Activated CD4-positive, alpha-beta T cell treated with anti-CD3 and anti-CD28 coated beads for 48 hours (primary cell): ENCODE results near the gene DUSP28.

Source experiments
- DNase-seq: peaks from one replicate; pipeline ENCODE4 v3.0.0-alpha.2; 2020

DUSP28 gene

DNA sequence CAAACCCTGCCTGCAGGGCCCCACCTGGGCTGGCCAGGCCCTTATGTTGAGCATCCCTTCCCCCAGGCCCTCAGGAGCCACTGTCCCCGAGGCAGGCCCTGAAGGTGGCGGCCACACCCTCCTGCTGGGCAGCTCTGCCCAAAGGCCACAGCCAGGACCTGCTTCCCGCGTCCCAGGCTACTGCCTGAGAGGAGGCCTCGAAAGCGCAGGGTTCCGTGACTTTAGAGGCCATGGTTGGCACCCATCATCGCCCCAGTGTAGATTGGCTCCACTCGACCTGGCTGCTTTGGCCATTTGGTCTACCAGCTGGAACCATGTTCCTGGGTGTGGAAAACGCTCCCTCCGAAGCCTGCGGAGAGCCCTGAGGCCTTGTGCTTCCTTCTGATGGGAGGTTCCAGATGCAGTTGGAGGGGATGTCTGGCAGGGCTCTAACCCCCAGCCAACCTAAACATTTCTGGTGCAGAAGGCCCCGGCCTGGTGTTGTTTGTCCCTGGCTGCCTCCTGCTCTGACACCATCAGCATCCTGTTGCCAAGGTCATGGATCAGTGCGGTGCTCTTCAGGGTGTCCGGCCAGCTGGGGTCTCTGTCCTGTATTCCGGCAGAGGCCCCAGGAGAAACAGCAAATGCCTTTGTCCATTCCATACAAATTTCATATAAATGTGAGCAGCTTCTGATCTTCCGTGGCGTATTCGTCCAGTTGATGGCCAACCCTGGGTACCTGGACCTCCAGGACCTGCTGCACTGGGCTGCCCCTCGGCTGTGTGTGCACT lies 41.1 kb downstream of the DUSP28 start:
- DNase-seq = no peak

DNA sequence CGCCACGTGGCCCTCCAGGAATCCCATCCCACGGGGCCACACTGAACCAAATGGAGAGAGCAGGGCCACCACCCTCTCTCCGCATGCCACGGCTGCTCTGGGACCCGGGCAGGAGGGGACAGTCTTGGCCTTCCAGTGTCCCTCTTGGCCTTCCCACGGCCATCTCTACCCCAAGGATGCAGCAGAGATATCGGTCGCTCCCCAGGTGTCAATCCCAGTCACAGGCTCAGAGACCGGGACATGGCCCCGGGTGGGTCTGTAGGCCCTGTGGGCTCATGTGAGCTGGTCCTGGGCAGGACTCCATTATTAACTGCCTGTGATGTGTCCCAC lies 41.6 kb downstream of the DUSP28 start:
- DNase-seq = no peak

DNA sequence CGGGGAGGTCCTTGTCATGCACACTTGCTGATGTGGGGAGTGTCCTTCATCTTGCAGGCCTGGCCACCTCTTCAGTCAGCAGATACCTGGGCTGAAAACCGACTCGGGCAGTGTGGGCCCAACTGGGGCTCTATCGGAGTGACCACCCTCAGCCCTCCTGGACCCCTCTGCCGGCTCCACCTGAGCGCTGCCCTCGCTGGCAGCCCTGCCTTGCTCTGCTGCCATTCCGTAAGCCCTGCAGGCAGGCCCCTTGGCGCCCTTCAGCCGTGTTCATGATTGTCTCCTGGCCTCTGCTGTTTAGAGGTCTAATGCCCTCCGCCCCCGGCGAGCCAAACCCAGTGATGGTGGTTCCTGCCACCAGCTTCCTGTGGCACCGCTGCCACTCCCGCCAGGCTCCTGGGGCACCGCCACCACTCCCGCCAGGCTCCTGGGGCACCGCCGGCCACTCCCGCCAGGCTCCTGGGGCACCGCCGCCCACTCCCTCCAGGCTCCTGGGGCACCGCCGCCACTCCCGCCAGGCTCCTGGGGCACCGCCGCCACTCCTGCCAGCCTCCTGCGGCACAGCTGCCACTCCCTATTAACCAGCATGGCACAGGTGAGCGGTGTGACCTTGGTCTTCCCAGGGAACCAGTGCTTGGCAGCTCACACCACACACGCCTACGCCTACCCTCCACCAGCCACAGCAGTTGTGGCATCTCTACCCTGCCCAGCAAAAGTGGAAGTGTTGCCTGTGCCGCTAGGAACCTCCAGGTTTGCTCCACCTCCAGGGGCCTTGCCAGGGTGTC lies 42.3 kb downstream of the DUSP28 start:
- no peak for DNase-seq

DNA sequence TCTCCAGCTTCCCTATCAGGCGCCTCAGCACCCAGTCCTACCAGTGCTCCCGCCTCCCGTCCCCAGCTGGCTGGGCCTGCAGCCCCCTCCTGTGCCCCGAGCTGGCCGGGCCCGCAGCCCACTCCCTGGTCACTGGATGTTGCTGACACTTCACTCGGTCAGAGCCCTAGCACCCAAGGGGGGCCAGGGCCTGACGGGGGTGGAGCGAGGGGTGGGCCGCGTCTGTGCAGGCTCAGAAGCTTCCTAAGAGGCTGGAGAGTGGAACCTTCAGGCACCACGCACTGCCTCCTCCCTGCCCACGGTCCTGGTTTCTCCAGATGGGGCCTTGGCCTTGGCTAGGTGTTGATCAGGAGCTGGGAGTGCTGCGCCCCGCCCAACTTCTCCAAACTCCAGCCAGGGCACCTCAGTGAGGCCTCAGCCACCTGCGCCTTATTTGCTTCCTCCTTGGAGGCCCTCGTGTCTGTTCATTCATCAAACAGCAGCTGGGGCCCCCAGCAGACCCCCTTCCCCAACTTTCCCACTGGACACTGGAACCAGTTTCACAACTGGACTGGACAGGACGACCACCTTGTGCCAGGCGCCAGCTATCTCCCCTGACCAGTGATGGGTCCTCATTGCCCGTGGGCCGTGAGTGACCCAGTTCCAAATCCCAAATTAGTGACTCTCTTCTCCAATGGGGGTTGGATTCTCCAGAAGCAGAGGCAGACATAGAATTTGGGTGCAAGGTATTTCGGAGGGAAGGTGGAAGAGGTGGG lies 43.1 kb downstream of the DUSP28 start:
- no peak for DNase-seq

DNA sequence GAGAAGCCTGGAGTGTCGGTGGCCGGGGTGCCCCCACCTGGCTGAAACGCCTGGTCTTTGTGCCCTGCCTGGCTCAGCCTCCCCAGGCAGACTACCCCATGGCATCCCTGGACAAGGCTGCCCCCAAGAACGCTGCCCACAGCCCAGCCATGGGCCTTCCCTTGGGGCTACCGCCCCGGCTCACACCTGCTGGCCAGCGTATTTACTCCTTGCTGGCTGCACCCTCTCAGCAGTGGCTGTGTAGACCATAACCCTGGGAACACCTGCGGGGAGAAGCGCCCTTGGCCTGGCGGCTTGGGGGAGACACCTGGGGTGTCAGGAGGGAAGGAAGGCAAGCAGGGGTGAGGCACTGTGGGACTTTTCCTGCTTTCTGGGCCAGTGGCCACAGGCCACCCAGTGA lies 43.7 kb downstream of the DUSP28 start:
- no peak for DNase-seq

DNA sequence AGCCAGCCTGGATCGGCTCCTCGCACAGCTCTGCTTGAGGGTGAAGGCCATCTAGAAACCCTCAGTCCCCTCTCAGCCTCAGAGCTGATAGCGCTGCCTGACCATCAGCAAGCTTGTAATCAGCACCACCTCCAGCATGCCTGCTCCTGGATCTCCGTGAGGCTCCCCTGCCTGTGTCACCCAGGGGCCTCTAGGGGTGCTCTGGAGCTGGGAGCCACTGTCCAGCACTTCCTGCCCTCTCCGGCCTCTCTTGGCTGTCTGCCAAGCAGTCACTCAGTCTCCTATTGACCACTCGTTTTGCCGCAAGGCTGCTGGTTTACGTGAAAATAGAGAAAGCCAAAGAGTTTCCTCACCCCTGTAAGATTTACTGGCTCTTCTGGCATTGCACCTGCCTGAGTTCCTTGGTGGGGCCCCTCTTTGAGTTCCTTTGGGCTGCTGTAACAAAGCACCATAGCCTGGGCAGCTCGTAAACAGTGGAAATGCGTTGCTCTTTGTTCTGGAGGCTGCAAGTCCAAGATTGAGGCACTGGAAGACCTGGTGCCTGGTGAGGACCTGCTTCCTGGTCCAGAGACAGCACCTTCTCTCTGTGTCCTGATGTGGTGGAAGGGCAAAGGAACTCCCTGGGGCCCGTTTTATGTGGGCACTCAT lies 44.3 kb downstream of the DUSP28 start:
- no peak for DNase-seq

DNA sequence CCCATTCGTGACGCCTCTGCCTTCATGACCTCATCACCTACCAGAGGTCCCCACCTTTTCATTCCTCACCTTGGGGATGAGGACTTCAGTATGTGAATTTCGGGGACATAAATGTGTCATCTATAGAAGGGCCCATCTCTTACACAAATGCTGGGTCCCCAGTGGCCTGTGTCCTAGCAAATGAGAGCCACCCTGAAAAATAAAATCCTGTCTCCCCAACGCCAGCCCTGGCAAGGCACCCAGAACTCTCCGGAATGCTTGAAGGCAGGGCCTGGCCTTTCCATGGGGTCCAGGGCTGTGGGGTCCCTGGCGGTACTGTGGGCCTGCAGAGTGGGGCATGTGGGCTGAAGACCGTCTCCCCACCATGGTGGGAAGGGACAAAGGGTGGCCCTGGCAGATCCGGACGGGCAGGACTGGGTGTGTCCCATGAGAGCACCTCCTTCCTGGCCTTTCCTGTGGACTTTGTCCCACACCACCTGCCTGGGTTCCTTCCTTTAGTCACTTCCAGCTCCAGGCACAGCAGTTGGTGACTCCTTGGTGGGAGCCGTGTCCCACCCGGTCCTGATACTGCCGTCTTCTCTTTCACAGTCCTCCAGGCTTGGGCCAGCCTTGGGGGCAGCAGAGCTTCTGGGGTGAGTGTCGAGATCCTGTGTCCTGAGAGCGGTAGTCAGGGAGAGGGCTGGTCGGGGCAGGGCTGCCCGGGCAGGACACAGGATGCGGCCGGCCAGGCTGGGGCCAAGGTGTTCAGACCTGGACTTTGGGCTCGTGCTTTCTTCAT lies 45.0 kb downstream of the DUSP28 start:
- no peak for DNase-seq

DNA sequence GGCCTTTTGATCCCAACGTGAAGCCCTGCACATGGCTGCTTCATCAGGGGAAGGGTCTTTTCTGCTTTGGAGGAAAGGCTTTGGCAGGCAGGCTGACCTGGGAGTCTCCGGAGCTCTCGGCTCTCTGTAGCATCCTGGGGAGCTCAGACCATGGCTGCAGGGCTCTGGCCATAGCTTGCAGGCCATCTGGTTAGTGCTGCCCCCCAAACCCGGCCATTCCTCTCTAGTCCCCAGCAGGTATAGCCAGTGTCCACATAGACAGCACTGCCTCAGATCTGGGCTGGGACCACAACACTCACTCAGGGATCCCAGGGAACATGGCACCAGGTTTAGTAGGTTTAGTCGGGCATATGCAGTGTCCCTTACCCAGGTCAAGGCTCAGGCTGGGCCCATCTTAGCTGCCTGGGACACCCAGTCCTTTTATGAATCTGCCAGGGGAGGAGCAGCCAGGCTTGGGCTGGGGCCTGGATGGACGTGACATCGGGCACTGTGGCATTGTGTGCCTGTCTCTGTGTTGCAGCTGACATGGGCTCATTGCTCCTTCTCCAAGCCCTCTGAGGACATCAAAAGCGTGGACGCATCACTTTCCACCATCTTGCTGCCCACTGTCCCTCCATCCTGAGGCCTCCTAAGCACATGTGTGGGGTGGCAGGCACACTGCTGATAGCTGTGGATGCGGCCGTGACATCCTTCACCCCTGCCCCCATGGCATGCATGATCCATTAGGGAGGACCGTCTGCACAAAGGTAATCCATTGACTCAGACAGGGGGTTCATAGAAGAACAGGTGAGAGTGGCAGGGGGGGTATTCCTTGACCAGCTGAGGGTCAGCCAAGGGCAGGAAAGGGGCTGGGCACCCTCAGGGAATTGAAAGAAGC lies 45.9 kb downstream of the DUSP28 start:
- no peak for DNase-seq

DNA sequence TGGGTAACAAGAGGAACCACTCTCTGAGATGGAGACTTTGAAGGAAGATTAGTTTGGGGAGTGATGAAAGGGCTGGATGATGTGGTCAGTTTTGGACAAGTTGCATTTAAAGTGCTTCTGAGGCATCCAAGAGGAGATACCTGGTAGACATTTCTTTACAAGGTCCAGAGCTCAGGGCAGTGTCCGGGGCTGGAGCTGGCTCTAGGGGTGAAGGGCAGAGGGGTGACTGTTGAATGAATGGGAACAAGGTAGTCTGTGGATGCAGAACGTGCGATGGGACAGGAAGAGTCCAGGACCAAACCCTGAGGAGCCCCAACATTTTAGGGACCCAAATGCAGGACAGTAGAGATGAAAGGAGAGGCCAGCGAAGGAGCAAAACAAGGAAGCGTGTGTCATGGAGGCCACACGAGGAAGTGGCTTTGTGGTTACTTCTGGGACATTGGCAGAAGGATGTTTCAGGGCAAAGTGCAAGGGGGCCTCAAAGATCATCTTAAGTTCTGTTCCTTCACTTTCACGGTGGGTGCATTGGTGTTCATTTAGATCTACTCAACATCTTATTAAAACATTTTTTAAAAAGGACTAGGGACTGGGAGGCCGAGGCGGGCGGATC lies 51.5 kb downstream of the DUSP28 start:
- DNase-seq = no peak
